HG02610 (cell line): ENCODE measurements around the gene SELENOM.
"Not testable (repeated sequence)": the region's sequence is repeated elsewhere in the genome, so short reads cannot be mapped to it uniquely, and the experiment has no call there.

Experiments
- ATAC-seq: cut with Tn5 transposase; IDR thresholded peaks from one replicate; pipeline ENCODE4 v1.9.1; 2021; ENCODE audit warnings: mild to moderate bottlenecking, moderate library complexity; ENCODE audit not compliant: unreplicated experiment

SELENOM gene

GRCh38 chr22:31134688-31135087 is 27.3 kb upstream of the SELENOM start:
- ATAC-seq: no peak

GRCh38 chr22:31133911-31134310 is 26.5 kb upstream of the SELENOM start:
- no peak for ATAC-seq

DNA sequence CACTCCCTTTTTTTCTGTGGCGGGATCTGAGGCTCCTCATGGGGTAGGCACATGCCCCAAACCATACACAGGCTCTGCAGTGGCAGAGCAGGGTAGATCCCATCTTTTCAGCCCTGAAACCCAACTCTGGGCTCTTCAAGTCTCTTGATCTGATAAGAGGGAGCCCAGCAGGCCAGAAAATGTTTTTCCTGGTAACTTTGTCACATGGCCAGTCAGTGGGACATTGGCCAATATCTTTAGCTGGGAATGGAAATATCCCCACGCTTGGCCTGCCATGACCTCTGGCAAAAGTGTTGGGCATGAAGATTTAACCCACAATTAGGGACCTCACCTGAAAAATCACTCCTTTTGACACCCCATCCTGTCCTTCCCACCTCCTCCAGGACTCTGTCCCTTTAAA is 23.5 kb upstream of the SELENOM start:
- no peak for ATAC-seq

- no peak for ATAC-seq
These were observed 20.8 kb upstream of the SELENOM start for GRCh38 chr22:31128156-31128555.

DNA sequence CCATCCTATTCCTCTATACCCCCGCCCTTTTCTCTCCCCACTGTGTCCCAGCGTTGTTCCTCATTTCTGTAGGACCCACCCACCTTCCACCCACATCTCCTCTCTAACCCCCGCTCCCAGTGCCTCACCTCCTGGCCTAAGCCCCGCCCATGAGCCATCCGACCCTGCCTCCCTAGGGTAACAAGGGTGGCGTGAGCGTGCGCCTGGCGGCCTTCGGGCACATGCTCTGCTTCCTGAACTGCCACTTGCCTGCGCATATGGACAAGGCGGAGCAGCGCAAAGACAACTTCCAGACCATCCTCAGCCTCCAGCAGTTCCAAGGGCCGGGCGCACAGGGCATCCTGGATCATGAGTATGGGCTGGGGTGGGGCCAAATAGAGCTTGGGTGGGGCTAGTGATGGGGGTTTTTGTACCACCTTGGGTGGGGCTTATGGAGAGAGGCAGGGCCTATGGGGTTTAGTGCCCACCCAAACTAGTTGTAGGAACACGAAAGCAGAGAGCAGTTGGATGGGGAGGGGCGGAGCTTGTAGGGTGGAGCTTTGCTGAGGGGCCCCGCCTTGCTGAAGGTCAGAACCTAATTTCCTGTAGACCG is 19.9 kb upstream of the SELENOM start:
- no peak for ATAC-seq

GRCh38 chr22:31126869-31127175 is 19.5 kb upstream of the SELENOM start:
- no peak for ATAC-seq

DNA sequence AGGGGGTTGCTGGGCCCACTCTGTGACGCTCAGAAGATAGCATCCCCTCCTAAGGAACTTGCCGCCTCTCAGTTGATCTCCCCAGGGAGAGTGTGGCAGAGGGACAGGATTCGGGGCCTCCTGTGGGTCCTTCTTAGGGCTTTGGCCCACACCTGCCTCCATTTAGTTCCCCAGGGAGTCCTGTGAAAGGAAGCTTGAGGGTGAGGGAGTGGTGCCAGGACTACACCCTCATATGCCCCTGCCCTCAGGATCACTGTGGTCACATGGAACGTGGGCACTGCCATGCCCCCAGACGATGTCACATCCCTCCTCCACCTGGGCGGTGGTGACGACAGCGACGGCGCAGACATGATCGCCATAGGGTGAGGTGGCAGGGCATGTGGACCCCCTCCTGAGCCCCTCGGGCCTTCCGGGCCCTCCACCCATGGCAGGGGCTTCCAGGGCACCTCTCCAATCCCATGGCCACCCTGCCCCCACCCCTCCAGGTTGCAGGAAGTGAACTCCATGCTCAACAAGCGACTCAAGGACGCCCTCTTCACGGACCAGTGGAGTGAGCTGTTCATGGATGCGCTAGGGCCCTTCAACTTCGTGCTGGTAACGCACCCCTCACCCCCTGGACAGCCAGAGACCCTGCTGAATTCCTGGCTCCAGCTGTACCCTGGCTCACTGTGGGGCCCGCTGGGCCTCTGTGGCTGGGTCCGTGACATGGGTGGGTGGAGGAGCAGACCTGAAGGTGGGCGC is 18.9 kb upstream of the SELENOM start:
- no peak for ATAC-seq

DNA sequence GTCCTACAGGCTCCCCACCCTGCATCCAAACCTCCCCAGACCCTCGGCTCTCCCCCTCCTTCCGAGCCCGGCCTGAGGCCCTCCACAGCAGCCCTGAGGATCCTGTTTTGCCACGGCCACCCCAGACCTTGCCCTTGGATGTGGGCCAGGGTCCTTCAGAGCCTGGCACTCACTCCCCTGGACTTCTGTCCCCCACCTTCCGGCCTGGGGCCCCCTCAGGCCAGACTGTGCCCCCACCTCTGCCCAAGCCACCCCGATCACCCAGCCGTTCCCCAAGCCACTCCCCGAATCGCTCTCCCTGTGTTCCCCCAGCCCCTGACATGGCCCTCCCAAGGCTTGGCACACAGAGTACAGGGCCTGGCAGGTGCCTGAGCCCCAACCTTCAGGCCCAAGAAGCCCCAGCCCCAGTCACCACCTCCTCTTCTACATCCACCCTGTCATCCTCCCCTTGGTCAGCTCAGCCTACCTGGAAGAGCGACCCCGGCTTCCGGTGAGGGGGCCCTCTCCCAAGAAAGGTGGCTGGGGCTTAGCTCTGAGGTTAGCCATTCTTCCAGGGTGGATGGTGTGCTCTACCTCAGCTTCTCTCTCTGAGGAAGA is 18.3 kb upstream of the SELENOM start:
- ATAC-seq: no peak

GRCh38 chr22:31124811-31125465 is 17.6 kb upstream of the SELENOM start:
- no peak for ATAC-seq

- no peak for ATAC-seq
These were observed 16.9 kb upstream of the SELENOM start for GRCh38 chr22:31124290-31124689.

- no peak for ATAC-seq
These were observed 15.9 kb upstream of the SELENOM start for GRCh38 chr22:31123292-31123602.

DNA sequence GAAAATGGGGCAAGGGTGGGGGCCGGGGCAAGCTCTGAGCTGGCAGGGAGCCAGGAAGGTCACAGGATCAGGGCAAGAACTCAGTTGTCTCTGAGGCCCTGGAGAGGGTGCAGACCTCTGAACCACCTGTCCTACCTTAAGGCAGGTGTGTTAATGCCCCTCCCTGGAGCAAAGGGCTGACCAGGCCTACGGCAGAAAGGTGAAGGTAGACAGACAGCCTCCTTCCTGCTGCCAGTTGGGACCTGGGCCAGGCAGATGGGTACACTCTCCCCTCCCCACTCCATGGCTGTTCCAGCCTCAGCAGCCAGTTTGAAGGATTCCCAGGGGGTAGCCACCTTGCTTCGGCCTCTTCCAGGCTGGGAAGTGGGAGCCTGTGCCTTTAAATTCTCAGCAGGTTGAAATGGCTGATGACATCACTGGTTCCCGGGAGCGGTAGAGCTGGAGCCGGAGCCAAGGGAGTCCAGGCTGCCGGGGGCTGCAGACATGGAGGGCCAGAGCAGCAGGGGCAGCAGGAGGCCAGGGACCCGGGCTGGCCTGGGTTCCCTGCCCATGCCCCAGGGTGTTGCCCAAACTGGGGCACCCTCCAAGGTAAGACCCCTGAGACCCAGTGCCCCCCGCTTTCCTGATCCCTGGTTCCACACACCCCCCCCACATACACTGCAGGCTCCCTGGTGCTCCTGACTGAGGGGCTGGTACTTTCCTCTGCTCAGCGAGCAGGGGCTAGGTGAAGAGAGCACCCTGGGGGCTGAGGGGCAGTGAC is 15.3 kb upstream of the SELENOM start, which contains the start of gene INPP5J:
TSS of gene INPP5J (plus strand) at position 435 of the 760 bp plus-strand sequence. CDS start at position 484, 49 bp downstream.
- ATAC-seq: no peak

DNA sequence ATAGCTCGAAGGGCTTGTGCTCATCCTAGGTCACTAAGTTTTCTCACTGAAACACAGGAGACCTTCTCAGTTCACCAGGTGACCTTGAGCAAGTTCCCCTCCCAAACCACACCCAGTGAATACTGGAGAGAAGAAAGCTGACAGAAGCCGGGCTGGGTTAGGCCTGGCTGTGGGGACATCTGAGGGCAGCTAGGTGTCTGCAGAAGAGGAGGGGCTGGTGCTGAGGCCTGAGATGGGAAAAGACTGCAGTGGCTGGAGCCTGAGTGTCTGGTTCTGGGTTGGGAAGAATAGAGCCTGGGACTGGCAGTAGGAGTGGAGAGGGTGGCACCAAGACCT is 14.8 kb upstream of the SELENOM start:
- no peak for ATAC-seq

GRCh38 chr22:31121403-31121802 is 14.0 kb upstream of the SELENOM start:
- ATAC-seq: no peak

- ATAC-seq: no peak
These were observed 13.3 kb upstream of the SELENOM start for GRCh38 chr22:31120642-31121041.

DNA sequence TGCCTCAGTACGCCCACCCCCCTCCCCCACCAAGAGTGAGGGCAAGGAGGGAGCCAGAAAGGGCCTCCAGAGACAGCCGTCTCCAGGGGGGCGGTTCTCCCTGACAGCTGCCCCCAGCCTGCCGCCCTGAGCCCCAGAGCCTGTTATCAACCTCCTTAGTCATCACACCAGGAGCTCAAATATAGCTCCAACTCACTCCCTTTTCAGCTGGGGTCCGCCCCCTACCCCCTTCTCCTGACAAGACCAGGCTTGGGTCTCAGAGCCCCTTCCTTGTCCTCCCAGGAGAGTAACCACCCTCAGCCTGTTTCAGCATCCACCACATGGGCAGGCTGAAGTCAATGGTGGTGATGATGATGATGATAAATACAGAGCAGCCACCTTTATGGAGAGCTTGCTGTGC is 12.9 kb upstream of the SELENOM start:
- ATAC-seq: no peak

DNA sequence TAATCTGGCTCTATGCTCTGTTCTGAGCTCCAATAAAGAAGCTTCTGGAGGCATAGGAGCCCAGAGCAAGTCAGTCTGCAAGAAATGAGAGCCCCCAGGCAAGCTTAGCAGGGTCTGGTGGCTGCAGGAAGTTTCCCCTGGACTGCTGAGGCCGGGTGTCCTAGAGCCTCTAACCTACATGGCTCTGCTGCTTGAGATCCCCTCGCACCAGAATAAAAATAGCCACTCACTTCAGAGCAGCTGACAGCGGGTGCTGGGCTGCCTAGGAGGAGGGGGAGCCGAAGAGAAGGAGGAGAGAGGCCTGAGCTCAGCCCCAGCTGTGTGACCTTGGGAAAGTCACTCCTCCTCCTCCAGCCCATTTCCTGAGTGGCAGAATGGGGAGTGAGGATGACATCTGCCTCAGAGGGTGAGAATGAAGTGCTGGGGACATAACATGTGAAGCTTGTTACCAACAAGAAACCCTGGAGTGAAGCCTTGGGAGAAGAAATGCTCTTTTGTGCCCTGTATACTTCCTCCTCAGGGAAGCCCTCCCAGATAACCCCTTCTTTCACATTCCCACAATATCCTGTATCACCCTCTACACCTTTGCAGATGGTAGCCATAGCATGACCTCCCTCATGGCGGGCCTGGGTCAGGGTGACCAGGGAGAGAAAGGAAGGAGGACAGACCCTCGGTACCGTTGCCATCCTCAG is 11.8 kb upstream of the SELENOM start:
- no peak for ATAC-seq

- no peak for ATAC-seq
These were observed 10.9 kb upstream of the SELENOM start for GRCh38 chr22:31118046-31118820.

DNA sequence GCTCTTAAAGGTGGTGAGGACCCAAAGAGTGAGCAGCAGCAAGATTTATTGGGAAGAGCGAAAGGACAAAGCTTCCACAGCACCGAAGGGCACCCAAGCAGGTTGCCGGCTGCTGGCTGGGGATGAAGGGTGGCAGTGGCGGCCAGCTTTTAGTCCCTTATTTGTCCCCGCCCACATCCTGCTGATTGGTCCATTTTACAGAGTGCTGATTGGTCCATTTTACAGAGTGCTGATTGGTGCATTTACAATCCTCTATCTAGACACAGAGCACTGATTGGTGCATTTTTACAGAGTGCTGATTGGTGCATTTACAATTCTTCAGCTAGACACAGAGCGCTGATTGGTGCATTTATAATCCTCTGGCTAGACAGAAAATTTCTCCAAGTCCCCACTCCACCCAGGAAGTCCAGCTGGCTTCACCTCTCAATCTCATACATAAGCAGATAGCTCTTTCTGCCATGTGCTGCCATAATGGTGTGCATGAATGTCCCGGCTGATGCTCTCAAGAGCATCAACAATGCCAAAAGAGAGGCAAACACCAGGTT is 5.3 kb upstream of the SELENOM start:
- not testable (repeated sequence) for ATAC-seq

- peak; percentile 14 for ATAC-seq
These were observed 488 bp upstream of the SELENOM start for GRCh38 chr22:31107894-31108218.
